ENCODE measurements around the gene ZNF205. TPM values are rescaled to one million over a fixed set of nuclear protein-coding genes. Genes with fewer than 3 reads are reported as not detected.

Gene ZNF205
- total RNA-seq, 1 experiment from 2014 or later = 17.0 TPM

GRCh38 chr16:3145151-3145550 lies 32.8 kb downstream of the ZNF205 start (continued):
- TF ChIP-seq JUND (IDR thresholded peaks at IDR 0.05) = no peak
- TF ChIP-seq CBX3 (IDR thresholded peaks at IDR 0.05; ENCODE audit: low read depth) = no peak
- no peak for TF ChIP-seq SRF (IDR thresholded peaks at IDR 0.05; ENCODE audit: low read depth)

- H3K36me3 ChIP-seq (ENCODE audit: control insufficient read depth in 1 of 2, insufficient read depth in 2 of 2, low read length in 2 of 2) = peaks cover 0 to 3% of the 10 kb centered on the region in 2 experiments; a peak in 1 of 4 replicates
- H3K9me3 ChIP-seq (ENCODE audit: control insufficient read depth in 1 of 2, insufficient read depth in 1 of 2, low read depth in 1 of 2, low read length in 2 of 2) = no peaks in the 10 kb centered on the region
- intact Hi-C loops (cut with micrococcal nuclease) = no loop called here
- POLR2A ChIA-PET = no interaction called here
- H3K9ac ChIP-seq (ENCODE audit: low read length) = no peak overlapping the region
- H3K4me2 ChIP-seq (ENCODE audit: low read length) = no peak overlapping the region
- no peak overlapping the region for H3K4me3 ChIP-seq (replicated peaks in 1 of 2; ENCODE audit: low read depth in 1 of 2, low read length in 2 of 2)
- no peaks in the 10 kb centered on the region for H3K79me2 ChIP-seq (ENCODE audit: insufficient read depth, low read length)
- no TSS peak for BruUV-seq (replicated peaks)
- no peaks in the 10 kb centered on the region for H4K20me1 ChIP-seq (ENCODE audit: insufficient read depth)
- peaks cover 8 to 18% of the 10 kb centered on the region in 2 experiments for H3K4me1 ChIP-seq (ENCODE audit: control insufficient read depth in 1 of 2, insufficient read depth in 2 of 2, low read length in 2 of 2)
- no peaks in the 10 kb centered on the region for H3K27me3 ChIP-seq (ENCODE audit: insufficient read depth, low read length)
- H2AFZ ChIP-seq (ENCODE audit: low read depth, low read length, poor library complexity, severe bottlenecking) = no peak overlapping the region
- ATAC-seq (no peak), DNase-seq (ENCODE audit: low read depth, low spot score) (no peak)
- TF ChIP-seq CBX3 (IDR thresholded peaks at IDR 0.05; ENCODE audit: low read depth) (no peak), CTCF (IDR thresholded peaks at IDR 0.05 in 2 of 3, conservative IDR thresholded peaks at IDR 0.05 in 1 of 3; ENCODE audit: borderline replicate concordance in 1 of 3, insufficient read depth in 1 of 3, low read depth in 2 of 3, low read length in 2 of 3) (no peak), EGR1 (IDR thresholded peaks at IDR 0.05; ENCODE audit: low read depth) (no peak), SP1 (IDR thresholded peaks at IDR 0.05; ENCODE audit: low read depth) (no peak), ZNF274 (IDR thresholded peaks at IDR 0.05; ENCODE audit: low read depth, low read length) (no peak), ELF1 (IDR thresholded peaks at IDR 0.05; ENCODE audit: borderline replicate concordance, low read depth) (no peak), YY1 (IDR thresholded peaks at IDR 0.05; ENCODE audit: extremely low read depth, insufficient replicate concordance, low read depth, low read length) (no peak), RAD21 (IDR thresholded peaks at IDR 0.05; ENCODE audit: low read depth) (no peak), TCF7L2 (IDR thresholded peaks at IDR 0.05; ENCODE audit: borderline replicate concordance, extremely low read depth, insufficient read depth, insufficient read length) (no peak)
- no peak overlapping the region for H3K27ac ChIP-seq (ENCODE audit: low read depth, low read length)
- no peaks in the 10 kb centered on the region for H3K9me2 ChIP-seq (ENCODE audit: insufficient read depth)
- RAD21 ChIA-PET (ENCODE audit: low non-redundant PET in 1 of 2, low total read pairs in 2 of 2, uncharacterized antibody in 2 of 2, unreplicated experiment in 2 of 2) = no interaction called here
- CTCF ChIA-PET = interaction anchor here (2.9 kb wide), 1 partner anchor 16 kb away, joined by 12 read pairs; no protein-coding TSS in a partner anchor
Observed at GRCh38 chr16:3145660-3146059, 33.3 kb downstream of the ZNF205 start.
